WTC11 (cell line): ENCODE measurements around the gene ARHGEF25. TPM values are rescaled to one million over a fixed set of nuclear protein-coding genes. Genes with fewer than 3 reads are reported as not detected.

Experiments
- ATAC-seq: fragments of 200-7000 bp; cut with Tn5 transposase; 2 replicates; pipeline ENCODE4 v1.10.0; 2021; ENCODE audit warnings: mild to moderate bottlenecking, moderate library complexity
- CTCF ChIA-PET: fragments of 300-600 bp; sonication (Branson Sonifier 250); formaldehyde crosslinking; loops from one replicate; lab custom pipeline; 2021; ENCODE audit warnings: antibody characterized with exemption; lab: Charles Lee
- POLR2A ChIA-PET: fragments of 350-600 bp; sonication (Branson Sonifier 250); formaldehyde crosslinking; loops from one replicate; lab custom pipeline; 2021; ENCODE audit warnings: antibody characterized with exemption; lab: Charles Lee
- DNase-seq: peaks from one replicate; pipeline ENCODE4 v3.0.0; 2021; ENCODE audit warnings: low spot score
- H3K27ac Mint-ChIP-seq: 2 replicates; pipeline ENCODE4 v1.8.0; 2021; ENCODE audit warnings: mixed read lengths
- H3K27me3 Mint-ChIP-seq: 2 replicates; pipeline ENCODE4 v1.8.0; 2021; ENCODE audit warnings: low read depth, mild to moderate bottlenecking, moderate library complexity, mixed read lengths
- H3K36me3 Mint-ChIP-seq: 2 replicates; pipeline ENCODE4 v1.8.0; 2021; ENCODE audit warnings: mixed read lengths
- H3K4me1 Mint-ChIP-seq: 2 replicates; pipeline ENCODE4 v1.8.0; 2022; ENCODE audit warnings: mixed read lengths
- H3K4me3 Mint-ChIP-seq: 2 replicates; pipeline ENCODE4 v1.8.0; 2021; ENCODE audit warnings: mild to moderate bottlenecking, moderate library complexity, mixed read lengths
- H3K9me3 Mint-ChIP-seq: 2 replicates; pipeline ENCODE4 v1.8.0; 2021; ENCODE audit warnings: mixed read lengths
- ATF1 ChIP-seq: sonication (generic); formaldehyde crosslinking; IDR thresholded peaks from 2 replicates; pipeline ENCODE4 v1.8.1; 2023; ENCODE audit warnings: mild to moderate bottlenecking, moderate library complexity, missing genetic modification reagents
- ATF2 ChIP-seq: sonication (generic); formaldehyde crosslinking; IDR thresholded peaks from 2 replicates; pipeline ENCODE4 v1.8.1; 2022; ENCODE audit warnings: low read depth, missing genetic modification reagents, borderline replicate concordance
- CBFB ChIP-seq: sonication (generic); formaldehyde crosslinking; IDR thresholded peaks from 2 replicates; pipeline ENCODE4 v1.8.1; 2022; ENCODE audit warnings: mild to moderate bottlenecking, low read depth, missing genetic modification reagents
- E2F1 ChIP-seq: sonication (generic); formaldehyde crosslinking; IDR thresholded peaks from 2 replicates; pipeline ENCODE4 v1.8.0; 2022; ENCODE audit warnings: mild to moderate bottlenecking, missing genetic modification reagents
- GABPB1 ChIP-seq: sonication (generic); formaldehyde crosslinking; IDR thresholded peaks from 2 replicates; pipeline ENCODE4 v1.8.1; 2023; ENCODE audit warnings: mild to moderate bottlenecking, missing genetic modification reagents
- HMGA2 ChIP-seq: fragments of 250-450 bp; sonication (Bioruptor Pico); IDR thresholded peaks from 2 replicates; pipeline ENCODE4 v1.4.0; 2021; ENCODE audit warnings: mild to moderate bottlenecking, moderate library complexity
- JUN ChIP-seq: sonication (generic); formaldehyde crosslinking; IDR thresholded peaks from 2 replicates; pipeline ENCODE4 v1.8.0; 2023; ENCODE audit warnings: mild to moderate bottlenecking, missing genetic modification reagents
- MXD4 ChIP-seq: fragments of 250-450 bp; sonication (Bioruptor Pico); IDR thresholded peaks from 2 replicates; pipeline ENCODE4 v1.8.0; 2021; ENCODE audit warnings: mild to moderate bottlenecking, moderate library complexity, borderline replicate concordance
- NFATC4 ChIP-seq: fragments of 250-450 bp; sonication (Bioruptor Pico); IDR thresholded peaks from 2 replicates; pipeline ENCODE4 v1.9.0; 2021; ENCODE audit warnings: mild to moderate bottlenecking
- NR1H2 ChIP-seq: sonication (generic); formaldehyde crosslinking; IDR thresholded peaks from 2 replicates; pipeline ENCODE4 v1.9.0; 2021; ENCODE audit warnings: mild to moderate bottlenecking, moderate library complexity, missing genetic modification reagents
- SP1 ChIP-seq: sonication (generic); formaldehyde crosslinking; conservative IDR thresholded peaks from 2 replicates; pipeline ENCODE4 v1.8.1; 2022; ENCODE audit warnings: missing genetic modification reagents
- TCF7 ChIP-seq: sonication (generic); formaldehyde crosslinking; IDR thresholded peaks from 2 replicates; pipeline ENCODE4 v1.8.0; 2022; ENCODE audit warnings: mild to moderate bottlenecking, low read depth, missing genetic modification reagents, moderate library complexity
- TEAD4 ChIP-seq: sonication (generic); formaldehyde crosslinking; IDR thresholded peaks from 2 replicates; pipeline ENCODE4 v1.8.0; 2022; ENCODE audit warnings: mild to moderate bottlenecking, missing genetic modification reagents
- ZNF232 ChIP-seq: sonication (generic); formaldehyde crosslinking; IDR thresholded peaks from 2 replicates; pipeline ENCODE4 v1.8.0; 2022; ENCODE audit warnings: mild to moderate bottlenecking, missing genetic modification reagents
- ZNF281 ChIP-seq: sonication (generic); formaldehyde crosslinking; IDR thresholded peaks from 2 replicates; pipeline ENCODE4 v1.8.0; 2023; ENCODE audit warnings: mild to moderate bottlenecking, missing genetic modification reagents
- ZNF396 ChIP-seq: fragments of 250-450 bp; sonication (Bioruptor Pico); IDR thresholded peaks from 2 replicates; pipeline ENCODE4 v1.8.0; 2021; ENCODE audit warnings: mild to moderate bottlenecking, moderate library complexity, borderline replicate concordance
- ZNF423 ChIP-seq: fragments of 250-450 bp; sonication (Bioruptor Pico); IDR thresholded peaks from 2 replicates; pipeline ENCODE4 v2.1.2; 2022; ENCODE audit warnings: mild to moderate bottlenecking, moderate library complexity
- total RNA-seq: library from RNA; stranded (reverse); gene quantifications from 3 replicates; pipeline ENCODE4 v1.2.3, GENCODE V29; 2021
- TF ChIP-seq, protein P1 (sequence below): sonication (generic); formaldehyde crosslinking; IDR thresholded peaks from 2 replicates; pipeline ENCODE4 v1.8.0; 2022; ENCODE audit warnings: missing genetic modification reagents
- TF ChIP-seq, protein P2 (sequence below): sonication (generic); formaldehyde crosslinking; IDR thresholded peaks from 2 replicates; pipeline ENCODE4 v1.8.1; 2022; ENCODE audit warnings: missing genetic modification reagents, borderline replicate concordance

The ARHGEF25 gene
- total RNA-seq, 1 experiment from 2014 or later: 11.9 TPM

GRCh38 chr12:57581802-57582201 lies 29.4 kb upstream of the ARHGEF25 start:
- H3K4me3 Mint-ChIP-seq: no peak overlapping the region
- TF ChIP-seq ZNF281 (CRISPR knock-in tag) (no peak), HMGA2 (CRISPR knock-in tag) (no peak), ZNF423 (CRISPR knock-in tag) (no peak), JUN (CRISPR knock-in tag) (no peak), NR1H2 (CRISPR knock-in tag) (no peak), ATF2 (CRISPR knock-in tag) (no peak), E2F1 (CRISPR knock-in tag) (no peak), ZNF232 (CRISPR knock-in tag) (no peak), CBFB (CRISPR knock-in tag) (no peak), TCF7 (CRISPR knock-in tag) (no peak), ZNF396 (CRISPR knock-in tag) (no peak), TEAD4 (CRISPR knock-in tag) (no peak), MXD4 (CRISPR knock-in tag) (no peak), ATF1 (CRISPR knock-in tag) (no peak), NFATC4 (CRISPR knock-in tag) (no peak), GABPB1 (CRISPR knock-in tag) (no peak), SP1 (CRISPR knock-in tag) (no peak)
- TF ChIP-seq, protein P1, sequence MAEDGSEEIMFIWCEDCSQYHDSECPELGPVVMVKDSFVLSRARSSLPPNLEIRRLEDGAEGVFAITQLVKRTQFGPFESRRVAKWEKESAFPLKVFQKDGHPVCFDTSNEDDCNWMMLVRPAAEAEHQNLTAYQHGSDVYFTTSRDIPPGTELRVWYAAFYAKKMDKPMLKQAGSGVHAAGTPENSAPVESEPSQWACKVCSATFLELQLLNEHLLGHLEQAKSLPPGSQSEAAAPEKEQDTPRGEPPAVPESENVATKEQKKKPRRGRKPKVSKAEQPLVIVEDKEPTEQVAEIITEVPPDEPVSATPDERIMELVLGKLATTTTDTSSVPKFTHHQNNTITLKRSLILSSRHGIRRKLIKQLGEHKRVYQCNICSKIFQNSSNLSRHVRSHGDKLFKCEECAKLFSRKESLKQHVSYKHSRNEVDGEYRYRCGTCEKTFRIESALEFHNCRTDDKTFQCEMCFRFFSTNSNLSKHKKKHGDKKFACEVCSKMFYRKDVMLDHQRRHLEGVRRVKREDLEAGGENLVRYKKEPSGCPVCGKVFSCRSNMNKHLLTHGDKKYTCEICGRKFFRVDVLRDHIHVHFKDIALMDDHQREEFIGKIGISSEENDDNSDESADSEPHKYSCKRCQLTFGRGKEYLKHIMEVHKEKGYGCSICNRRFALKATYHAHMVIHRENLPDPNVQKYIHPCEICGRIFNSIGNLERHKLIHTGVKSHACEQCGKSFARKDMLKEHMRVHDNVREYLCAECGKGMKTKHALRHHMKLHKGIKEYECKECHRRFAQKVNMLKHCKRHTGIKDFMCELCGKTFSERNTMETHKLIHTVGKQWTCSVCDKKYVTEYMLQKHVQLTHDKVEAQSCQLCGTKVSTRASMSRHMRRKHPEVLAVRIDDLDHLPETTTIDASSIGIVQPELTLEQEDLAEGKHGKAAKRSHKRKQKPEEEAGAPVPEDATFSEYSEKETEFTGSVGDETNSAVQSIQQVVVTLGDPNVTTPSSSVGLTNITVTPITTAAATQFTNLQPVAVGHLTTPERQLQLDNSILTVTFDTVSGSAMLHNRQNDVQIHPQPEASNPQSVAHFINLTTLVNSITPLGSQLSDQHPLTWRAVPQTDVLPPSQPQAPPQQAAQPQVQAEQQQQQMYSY (CRISPR knock-in tag): no peak
- TF ChIP-seq, protein P2, sequence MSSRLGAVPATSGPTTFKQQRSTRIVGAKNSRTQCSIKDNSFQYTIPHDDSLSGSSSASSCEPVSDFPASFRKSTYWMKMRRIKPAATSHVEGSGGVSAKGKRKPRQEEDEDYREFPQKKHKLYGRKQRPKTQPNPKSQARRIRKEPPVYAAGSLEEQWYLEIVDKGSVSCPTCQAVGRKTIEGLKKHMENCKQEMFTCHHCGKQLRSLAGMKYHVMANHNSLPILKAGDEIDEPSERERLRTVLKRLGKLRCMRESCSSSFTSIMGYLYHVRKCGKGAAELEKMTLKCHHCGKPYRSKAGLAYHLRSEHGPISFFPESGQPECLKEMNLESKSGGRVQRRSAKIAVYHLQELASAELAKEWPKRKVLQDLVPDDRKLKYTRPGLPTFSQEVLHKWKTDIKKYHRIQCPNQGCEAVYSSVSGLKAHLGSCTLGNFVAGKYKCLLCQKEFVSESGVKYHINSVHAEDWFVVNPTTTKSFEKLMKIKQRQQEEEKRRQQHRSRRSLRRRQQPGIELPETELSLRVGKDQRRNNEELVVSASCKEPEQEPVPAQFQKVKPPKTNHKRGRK (CRISPR knock-in tag): no peak
- H3K27ac Mint-ChIP-seq: no peak overlapping the region
- no peak for DNase-seq
- H3K27me3 Mint-ChIP-seq: 0 out of 2 replicates have a peak, but pooled peaks cover 3% of the 10 kb centered on the region
- ChIA-PET POLR2A (no interaction called here), CTCF (interaction anchor here (0.6 to 4.2 kb wide), 4 partner anchors 8 to 155 kb away, joined by 5 to 74 read pairs (median 6); no protein-coding TSS in a partner anchor)
- H3K4me1 Mint-ChIP-seq: no peaks in the 10 kb centered on the region; the same call in 1 of the 2 replicates
- H3K36me3 Mint-ChIP-seq: peaks cover 25% of the 10 kb centered on the region
- H3K9me3 Mint-ChIP-seq: no peaks in the 10 kb centered on the region
- no peak for ATAC-seq
